ENCODE data around the gene PTTG1IP. TPM values are rescaled to one million over a fixed set of nuclear protein-coding genes. Genes with fewer than 3 reads are reported as not detected.

Gene PTTG1IP
- total and polyA plus RNA-seq, 2 donors (not counting 1 experiment from before 2014, with no cell fraction given) = 30.7 to 58.6 TPM

- Histone ChIP-seq H3K4me2 (replicated peaks; ENCODE audit: low read depth, low read length, poor library complexity, severe bottlenecking) (peak overlapping the region; percentile 98), H3K4me1 (ENCODE audit: control insufficient read depth in 2 of 2, insufficient read depth in 2 of 2, low read length in 2 of 2) (peaks cover 5 to 16% of the 10 kb centered on the region in 2 donors), H3K9ac (ENCODE audit: low read length) (peak overlapping the region; percentile 92), H3K4me3 (ENCODE audit: control extremely low read depth in 1 of 5, extremely low read depth in 1 of 5, insufficient read depth in 1 of 5, low read depth in 2 of 5, low read length in 4 of 5) (peak overlapping the region in 4 of 5 experiments; percentile 47 to 80 (median 76)), H3K9me3 (ENCODE audit: control extremely low read depth in 1 of 3, control insufficient read depth in 2 of 3, insufficient read depth in 1 of 3, low read length in 2 of 3) (peaks cover 3 to 17% (median 3%) of the 10 kb centered on the region in 3 donors), H3K27ac (ENCODE audit: low read length in 2 of 2) (no peak overlapping the region), H4K20me1 (ENCODE audit: control insufficient read depth, insufficient read depth, low read length, poor library complexity, severe bottlenecking) (peaks cover 48% of the 10 kb centered on the region), H3K36me3 (replicated peaks in 1 of 2; ENCODE audit: control extremely low read depth in 1 of 2, control insufficient read depth in 1 of 2, extremely low read depth in 1 of 2, insufficient read depth in 2 of 2, low read length in 1 of 2) (peaks cover 0 to 3% of the 10 kb centered on the region in 2 experiments), H3K27me3 (replicated peaks in 1 of 4; ENCODE audit: control extremely low read depth in 1 of 4, control insufficient read depth in 3 of 4, insufficient read depth in 4 of 4, low read length in 3 of 4) (no peaks in the 10 kb centered on the region), H2AFZ (ENCODE audit: insufficient read depth, low read depth, low read length, poor library complexity, severe bottlenecking) (peak overlapping the region; percentile 85), H3K79me2 (ENCODE audit: control insufficient read depth, insufficient read depth, low read length) (peaks cover 40% of the 10 kb centered on the region)
- ATAC-seq (ENCODE audit: low read depth) = peak; percentile 95
- TF ChIP-seq EZH2 (IDR thresholded peaks at IDR 0.05; ENCODE audit: borderline replicate concordance, insufficient read depth, low read depth, low read length, poor library complexity, severe bottlenecking) (no peak), CTCF (IDR thresholded peaks at IDR 0.05) (no peak)
- no peaks in the 10 kb centered on the region for H3K27me3 Mint-ChIP-seq
- WGBS (ENCODE audit: insufficient coverage) = 1% methylated on average over 27 of the region's 43 CpGs
- ChIA-PET POLR2A (interaction anchor here (0.5 to 1.4 kb wide), 8 partner anchors 10 to 470 kb away, joined by 3 to 12 read pairs (median 4); partner anchors contain the start of genes POFUT2 and UBE2G2), CTCF (interaction anchor here (0.5 to 1.6 kb wide), 4 partner anchors 16 to 132 kb away, joined by 3 to 8 read pairs (median 4); partner anchors contain the start of gene UBE2G2)
- peak; percentile 91 for DNase-seq
- H3K4me1 Mint-ChIP-seq = peaks cover 10% of the 10 kb centered on the region
- peaks cover 4% of the 10 kb centered on the region for H3K9me3 Mint-ChIP-seq (ENCODE audit: insufficient read depth)
- intact Hi-C loops (cut with micrococcal nuclease) = loop anchor here (1.0 to 10.0 kb wide), 5 partner anchors 16 to 1843 kb away; partner anchors contain the start of genes ADARB1, CFAP410, PKNOX1 and UBE2G2
- H3K4me3 Mint-ChIP-seq = peak overlapping the region; percentile 63
- peak overlapping the region; percentile 50 for H3K27ac Mint-ChIP-seq
Measured at GRCh38 chr21:44817506-44817880, 56.0 kb downstream of the PTTG1IP start.
